ENCODE data around the gene CCDC183. TPM values are rescaled to one million over a fixed set of nuclear protein-coding genes. Genes with fewer than 3 reads are reported as not detected.
"Not testable (repeated sequence)": the region's sequence is repeated elsewhere in the genome, so short reads cannot be mapped to it uniquely, and the experiment has no call there.

CCDC183 gene
- total RNA-seq, 1 donor from 2014 or later: 1.0 TPM

DNA sequence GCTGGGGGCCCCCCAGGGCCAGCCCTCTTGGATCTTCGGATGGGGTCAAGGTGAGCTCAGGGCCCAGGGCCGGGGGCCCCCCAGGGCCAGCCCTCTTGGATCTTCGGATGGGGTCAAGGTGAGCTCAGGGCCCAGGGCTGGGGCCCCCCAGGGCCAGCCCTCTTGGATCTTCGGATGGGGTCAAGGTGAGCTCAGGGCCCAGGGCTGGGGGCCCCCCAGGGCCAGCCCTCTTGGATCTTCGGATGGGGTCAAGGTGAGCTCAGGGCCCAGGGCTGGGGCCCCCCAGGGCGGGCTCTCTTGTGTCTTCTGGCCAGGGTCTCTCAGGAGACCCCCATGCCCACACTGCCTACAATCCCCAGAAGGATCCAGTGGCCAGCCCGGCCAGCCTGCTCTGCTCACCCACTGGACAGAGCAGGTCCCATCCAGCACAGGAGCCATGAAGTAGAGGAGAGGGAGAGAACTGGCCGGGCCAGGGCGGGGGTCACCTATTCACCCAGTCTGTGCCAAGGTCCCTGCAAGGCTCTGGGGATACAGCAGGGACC, 6.9 kb downstream of the CCDC183 start:
- DNase-seq: not testable (repeated sequence)

DNA sequence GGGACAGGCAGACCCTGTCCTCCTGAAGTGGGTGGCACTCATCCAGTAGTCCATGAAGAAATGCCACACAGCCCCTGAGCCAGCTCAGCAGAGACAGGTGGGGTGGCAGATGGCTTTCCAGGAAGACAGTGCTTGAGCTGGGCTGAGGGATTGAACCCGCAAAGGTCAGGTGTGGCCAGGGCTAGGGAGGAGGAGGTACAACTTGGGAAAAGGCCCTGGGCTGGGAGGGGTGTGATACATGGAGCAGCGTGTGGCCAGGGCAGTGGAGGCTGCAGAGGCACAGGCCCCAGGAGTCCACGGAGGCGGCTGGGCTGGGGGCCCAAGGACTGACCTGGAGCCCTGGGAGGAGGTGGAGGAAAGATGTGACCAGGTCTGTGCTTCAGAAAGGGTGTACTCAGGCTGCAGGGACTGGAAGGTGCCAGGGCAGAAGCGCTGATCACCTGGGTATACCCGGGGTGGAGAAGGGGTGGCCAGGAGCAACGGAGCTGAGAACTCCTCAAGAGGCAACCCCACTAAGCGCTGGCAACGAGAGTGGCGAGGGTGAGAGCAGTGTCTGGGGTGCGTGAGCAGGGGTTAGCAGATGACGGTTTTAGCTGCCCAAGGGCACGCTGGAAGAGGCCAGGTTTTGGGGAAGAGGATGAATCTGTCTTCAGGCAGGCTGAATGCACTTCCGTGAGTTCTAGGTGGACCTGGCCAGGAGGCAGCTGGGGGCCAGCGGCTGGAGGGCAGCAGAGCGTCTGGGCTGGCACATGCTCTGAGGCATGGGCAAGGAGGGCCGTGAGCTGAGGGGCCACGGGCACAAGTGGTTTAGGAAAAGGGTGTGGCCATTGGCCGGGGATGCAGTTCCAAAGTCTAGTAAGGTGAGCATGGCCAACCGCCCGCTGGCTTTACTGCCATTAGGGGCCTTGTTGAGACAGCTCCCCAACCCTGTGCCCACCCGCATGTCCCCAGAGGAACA, 7.7 kb downstream of the CCDC183 start:
- DNase-seq: no peak

DNA sequence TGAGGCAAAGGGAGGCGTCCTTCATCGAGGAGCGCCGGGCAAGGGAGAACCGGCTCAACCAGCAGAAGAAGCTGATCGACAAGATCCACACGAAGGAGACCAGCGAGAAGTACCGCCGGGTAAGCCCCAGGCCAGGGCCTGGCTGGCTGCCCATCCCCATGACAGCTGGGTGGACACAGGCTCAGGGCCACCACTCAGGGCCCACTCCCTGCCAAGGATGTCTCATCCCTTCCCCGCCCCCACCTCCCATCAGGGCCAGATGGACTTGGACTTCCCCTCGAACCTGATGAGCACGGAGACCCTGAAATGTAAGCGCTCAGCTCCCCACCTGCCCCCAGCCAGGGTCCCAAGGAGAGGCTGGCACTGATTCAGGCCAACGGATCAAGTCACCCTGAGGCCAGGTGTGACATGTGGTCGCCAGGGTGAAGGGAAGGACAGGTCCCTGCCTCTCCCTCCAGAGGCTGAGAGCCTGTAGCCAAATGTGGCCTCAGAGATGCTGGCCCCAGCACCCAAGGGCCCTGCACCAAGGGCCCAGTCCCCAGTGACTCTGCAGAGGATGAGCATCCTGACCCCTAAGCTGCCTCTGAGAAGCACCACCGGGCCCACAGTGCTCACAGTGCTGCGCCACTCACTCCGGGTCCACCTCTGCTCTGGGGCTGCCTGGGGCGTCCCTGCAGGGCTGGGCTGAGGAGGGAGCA, 8.5 kb downstream of the CCDC183 start:
- no peak for DNase-seq

DNA sequence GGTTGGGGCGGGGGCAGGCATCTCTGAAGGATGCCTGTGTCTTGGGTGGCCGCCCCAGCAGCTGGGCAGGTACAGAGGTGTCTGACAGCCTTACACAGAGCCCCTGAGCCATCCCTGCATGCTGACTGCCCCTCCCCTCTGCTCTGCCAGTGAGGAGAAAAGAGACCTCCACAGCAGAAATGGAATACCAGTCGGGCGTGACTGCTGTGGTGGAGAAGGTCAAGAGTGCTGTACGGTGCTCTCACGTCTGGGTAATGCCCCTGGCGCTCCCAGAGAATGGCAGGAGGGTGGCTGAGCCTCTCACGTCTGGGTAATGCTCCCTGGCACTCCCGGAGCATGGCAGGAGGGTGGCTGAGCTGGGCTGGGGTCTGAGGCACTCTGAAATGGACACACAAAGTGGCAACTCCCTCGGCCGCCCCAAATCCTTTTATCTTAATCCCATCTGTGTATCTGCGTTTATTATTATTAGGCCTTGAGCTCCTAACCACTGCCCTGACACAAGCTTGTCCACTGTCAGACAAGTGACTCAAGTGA, 9.1 kb downstream of the CCDC183 start:
- DNase-seq: no peak

DNA sequence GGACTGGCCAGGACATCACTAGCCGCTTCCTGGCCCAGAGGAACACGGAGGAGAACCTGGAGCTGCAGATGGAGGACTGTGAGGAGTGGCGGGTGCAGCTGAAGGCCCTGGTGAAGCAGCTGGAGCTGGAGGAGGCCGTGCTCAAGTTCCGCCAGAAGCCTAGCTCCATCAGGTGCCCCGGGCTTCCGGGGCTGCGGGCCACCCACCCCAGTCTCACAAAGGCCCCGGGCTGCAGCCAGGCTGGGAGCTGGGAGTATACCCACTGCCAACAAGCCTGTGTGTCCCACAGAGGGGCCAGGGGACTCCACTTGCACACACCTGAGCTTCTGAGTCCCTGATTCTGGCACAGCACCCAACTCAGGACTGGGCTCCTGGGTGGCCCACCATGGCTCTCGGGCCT, 9.9 kb downstream of the CCDC183 start:
- no peak for DNase-seq

DNA sequence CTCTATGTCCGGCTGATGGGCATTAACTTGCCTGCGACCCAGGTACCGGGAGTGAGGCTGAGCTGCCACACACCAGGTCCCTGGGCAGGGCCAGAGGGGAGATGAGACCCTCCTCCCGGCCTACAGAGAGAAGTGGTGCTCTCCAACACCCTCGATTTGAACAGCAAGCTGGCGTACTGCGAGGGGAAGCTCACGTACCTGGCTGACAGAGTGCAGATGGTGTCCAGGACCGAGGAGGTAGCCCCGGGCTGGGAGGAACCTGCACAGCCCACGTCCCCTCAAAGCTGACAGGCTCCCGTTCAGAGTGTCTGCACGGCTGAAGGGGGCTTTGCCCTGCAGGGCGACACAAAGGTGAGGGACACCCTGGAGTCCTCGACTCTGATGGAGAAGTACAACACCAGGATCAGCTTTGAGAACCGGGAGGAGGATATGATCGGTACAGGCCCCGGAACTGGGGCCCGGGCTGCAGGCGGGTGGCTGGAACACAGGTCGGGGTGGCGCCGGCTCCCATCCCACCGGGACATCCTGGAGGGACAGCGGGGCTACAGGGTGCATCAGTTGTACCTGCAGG, 10.6 kb downstream of the CCDC183 start:
- DNase-seq: no peak

DNA sequence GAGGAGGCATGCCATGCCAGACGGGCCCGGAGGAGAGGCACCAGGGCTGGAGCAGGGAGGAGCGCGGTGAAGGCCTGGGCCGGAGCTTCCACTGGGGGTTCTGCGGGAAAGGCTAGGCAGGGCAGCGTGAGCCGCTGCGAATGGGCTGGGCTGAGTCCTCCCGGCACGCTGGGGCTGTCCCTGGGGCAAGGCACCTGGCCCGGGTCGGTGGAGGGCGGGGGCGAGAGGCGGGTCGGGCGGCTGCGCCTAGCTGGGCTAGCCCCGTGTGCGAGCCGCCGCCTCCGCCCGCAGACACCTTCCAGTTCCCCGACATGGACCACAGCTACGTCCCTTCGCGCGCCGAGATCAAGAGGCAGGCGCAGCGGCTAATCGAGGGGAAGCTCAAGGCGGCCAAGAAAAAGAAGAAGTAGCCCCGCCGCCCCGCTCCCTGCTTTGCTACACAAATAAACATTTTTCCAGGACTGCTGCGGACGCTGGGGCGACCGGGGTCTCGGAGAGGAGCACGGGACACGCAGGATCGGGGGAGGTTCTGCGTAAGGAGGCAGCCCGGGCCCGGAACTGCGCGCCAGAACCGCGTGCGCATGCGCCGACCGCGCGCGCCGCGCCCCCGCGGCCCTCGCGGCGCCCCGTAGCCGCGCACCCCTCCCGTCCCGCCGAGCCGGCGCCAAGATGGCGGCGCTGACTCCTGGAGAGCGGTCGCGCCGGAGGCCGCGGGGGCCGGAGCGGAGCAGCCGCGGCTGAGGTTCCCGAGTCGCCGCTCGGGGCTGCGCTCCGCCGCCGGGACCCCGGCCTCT, 11.3 kb downstream of the CCDC183 start, which contains the start of gene RABL6:
Gene RABL6, plus strand, starts transcription at position 668 of the 794 bp plus-strand sequence. CDS start 249 bp downstream, outside the sequence.
- DNase-seq: peak; percentile 82

DNA sequence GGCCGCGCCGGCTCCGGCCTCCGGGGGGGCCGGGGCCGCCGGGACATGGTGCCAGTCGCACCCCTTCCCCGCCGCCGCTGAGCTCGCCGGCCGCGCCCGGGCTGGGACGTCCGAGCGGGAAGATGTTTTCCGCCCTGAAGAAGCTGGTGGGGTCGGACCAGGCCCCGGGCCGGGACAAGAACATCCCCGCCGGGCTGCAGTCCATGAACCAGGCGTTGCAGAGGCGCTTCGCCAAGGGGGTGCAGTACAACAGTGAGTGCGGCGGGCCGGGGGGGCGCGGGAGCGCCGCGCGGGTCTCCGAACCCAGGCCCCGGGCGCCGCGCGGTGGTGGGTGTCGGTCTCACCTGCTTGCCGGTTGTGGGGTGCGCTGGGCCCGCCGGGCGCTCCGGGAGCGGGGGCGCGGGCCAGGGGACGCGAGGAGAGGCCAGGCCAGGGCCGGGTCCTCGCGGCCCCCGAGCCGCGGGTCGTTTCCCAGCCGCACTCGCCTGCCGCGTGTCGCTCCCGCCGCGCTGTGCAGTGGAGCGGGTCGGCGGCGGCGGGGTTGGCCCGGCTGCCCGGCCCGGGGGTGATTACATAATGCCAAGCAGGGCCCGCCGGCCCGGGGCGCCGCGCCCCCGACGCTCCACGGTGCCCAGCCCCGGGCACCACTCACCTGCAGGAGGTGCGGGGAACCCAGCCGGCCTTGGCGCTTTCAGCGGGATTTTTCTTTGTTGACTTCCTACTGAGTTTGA, 12.1 kb downstream of the CCDC183 start:
- peak; percentile 35 for DNase-seq

DNA sequence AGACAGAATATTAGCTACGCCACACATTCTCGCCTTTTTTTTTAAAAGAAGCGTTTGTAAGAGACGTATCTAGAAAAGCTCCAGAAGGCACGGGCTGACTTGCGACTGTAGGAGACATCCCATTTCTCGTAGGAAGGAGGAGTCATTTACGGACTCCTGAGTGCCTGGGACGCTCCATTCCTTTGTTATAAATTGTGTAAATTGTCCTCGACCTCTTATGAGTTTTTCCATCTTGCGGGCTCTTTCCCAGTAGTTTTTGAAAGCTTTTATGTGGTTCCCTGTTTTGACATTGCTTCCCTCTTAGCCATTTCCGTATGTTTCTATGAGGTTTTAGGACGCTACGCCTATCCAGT, 12.6 kb downstream of the CCDC183 start:
- peak; percentile 49 for DNase-seq

DNA sequence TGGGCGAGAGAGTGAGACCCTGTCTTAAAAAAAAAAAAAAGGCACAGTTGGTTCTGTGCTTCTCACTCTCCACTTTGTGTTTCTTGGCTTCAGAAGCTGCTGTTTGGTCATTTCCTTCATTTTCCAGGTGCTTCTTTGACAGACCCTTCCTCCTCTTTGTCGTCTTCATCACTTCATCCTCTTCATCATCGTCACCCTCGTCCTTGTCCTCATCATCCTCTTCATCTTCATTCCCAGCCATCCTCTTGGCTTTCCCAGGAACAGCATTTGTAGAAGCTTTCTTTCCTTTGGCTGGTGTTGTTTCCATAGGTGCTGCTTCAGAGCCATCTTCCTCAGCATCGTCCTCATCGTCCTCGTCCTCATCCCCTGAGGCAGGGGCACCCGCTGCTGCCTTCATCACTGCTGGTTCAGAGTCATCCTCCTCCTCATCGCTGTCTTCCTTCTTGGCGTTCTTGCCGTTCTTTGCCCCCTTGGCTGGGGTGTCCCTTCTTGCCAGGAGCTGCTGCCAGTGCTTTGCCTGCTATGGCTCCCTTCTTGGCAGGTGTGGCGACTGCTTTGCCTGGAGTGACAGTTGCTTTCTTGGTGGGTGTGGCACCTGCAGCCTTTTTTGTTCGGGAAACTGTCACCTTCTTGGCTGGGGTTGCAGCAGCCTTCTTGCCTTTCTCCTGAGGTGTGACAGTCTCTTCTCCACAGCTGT, 18.7 kb downstream of the CCDC183 start:
- no peak for DNase-seq

DNA sequence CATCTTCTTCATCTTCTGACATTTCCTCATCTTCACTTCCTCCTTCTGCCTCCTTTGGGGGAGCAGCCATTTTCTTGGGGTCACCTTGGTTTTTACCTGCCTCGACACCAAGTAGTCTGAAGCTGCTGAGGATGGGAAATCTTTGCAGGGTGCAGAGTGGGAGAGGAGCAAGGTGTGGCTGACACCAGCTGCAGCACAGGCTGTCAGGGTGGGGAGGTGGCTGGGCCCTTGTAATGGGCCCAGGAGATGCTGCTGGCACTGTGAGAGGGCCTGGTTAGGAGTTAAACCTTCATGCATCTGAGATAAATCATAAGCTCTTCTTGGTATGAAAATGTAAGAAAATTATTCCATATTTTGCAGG, 19.3 kb downstream of the CCDC183 start:
- DNase-seq: no peak

DNA sequence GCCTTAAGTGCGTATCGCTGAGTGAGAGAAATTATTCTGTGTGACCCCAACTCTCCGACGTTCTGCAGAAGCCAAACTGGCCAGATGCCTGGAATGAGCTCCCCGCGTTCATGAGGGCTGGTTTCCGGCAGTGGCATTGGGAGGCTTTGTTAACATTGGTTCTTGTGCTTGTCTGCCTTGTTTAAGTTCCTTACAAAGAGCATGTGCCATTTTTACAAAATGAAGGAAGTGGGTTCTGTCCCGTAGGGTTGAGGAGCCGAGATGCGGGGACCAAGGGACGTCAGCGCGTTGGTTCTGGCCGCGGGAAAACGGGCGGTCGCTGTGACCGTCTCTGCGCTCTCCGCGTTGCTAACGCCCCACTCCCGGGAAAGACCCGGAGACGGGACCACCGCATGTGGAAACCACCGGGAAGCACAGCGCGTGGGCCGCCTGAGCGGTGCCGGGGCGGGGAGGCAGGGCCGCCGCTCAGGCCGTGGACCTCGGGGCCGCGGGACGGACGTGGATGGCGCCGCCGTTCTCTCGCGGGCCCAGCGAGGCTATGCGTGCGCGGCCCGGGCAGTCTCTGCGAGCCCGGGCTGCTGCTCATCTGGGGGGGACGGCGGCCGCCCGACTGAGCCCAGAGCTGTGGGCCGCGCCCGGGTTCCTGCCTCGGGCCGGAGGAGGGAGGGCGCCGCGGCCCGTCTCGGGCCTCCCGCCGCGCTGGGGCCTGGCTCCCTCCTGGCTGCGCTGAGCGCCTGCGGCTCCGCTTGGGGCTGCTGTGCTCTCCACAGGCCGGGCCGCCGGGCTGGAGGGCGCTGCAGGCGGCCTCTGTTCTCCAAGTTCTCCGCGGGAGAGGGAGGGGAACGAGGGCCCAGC, 25.1 kb downstream of the CCDC183 start:
- peak; percentile 24 for DNase-seq

DNA sequence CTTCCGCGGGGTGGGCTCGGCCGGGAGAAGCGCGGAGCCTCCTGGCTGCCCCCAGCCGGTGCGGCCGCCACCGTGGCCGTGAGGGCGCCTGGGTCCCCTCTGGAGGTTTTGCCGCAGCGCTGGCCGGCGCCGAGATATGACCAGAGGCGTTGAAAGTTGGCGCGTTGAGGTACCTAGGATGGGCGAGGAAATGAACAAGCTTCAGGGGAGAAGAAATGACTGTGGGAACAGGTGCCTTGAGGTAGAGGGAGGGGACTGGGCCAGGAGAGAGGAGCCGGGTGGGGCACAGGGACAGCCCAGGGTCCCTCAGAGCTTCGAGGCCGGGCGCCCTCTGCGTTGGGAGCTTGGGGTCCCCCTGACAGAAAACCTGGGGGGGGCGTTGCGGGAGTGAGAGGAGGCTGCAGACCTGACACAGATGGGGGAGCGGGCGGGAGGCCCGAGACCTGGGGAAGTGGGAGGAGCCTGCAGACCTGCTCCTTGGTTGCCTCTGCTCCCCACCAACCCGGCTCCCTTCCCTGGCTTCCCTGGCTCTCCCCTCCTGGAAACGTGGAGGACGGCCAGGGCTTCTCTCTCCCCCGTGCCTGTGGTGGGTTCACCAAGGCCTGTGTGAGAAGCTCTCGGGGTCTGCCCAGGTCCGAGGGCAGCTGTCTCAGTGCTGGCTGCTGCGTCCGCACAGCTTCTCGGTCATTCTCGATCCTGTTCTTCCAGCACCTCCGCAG, 25.8 kb downstream of the CCDC183 start:
- DNase-seq: no peak

DNA sequence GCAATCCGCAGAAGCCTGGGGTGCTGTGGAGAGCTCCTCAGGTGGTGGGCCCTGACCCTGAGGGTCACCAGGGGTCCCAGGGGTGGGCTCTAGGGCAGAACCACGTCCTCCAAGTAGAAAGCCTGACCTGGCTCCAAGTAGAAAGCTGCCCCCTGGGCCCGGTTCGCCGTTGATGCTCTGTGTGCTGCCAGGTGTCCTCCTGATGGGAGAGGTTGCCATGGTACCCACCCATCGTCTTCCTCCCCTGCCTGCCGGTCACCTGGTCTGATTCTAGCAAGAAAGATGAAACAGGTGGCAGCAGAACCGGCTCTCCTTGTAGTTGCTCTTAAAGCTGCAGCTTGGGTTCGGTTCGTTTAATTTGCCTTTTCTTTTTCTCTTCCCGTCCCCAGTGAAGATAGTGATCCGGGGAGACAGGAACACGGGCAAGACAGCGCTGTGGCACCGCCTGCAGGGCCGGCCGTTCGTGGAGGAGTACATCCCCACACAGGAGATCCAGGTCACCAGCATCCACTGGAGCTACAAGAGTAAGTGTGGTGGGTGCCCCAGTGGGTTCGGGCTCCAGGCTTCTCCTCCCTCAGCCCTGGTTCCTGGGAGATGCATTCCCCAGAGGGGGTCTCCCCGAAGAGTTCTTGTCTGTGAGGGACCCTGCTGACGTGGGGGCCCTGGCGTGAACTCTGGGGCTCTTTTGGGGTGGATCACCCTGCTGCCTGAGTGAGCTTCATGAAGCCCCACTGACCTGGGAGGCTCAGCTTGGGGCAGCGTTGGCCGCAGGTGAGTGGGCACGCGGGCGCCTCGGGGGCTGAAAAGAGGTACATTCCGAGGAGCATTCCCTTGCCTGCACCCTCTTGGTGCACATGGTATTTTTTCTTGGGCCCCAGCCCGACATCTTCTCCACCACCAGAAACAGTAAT, 27.3 kb downstream of the CCDC183 start:
- no peak for DNase-seq

DNA sequence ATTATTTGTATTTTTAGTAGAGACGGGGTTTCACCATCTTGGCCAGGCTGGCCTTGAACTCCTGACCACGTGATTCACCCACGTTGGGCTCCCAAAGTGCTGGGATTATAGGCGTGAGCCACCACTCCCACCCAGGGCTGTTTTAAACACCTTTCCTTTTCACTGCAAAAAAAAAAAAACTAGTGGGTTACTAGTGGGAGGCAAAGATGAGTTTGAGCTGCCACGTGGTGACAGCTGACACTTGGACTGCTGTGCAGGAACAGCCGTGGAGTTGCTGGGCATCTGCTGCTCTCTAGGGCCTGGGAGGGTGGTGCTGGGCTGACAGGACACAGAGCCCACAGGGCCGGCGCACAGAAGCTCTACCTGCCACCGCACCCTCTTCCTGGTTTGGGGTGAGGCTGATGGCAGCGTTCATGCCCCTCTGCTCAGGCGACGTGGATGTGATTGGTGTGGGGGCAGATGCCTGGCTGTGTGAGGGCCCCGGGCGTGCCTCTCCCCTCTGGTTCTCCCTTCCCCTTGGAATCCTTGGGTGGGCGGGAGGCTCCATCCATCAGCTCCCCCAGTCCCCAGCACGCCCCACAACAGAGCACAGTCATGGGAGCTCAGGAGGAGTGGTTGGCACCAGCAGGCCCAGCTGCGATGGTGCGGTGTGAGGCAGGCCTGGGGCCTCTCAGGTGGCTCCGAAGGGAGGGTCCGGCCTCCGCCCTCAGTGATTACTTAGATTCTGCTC, 28.5 kb downstream of the CCDC183 start:
- DNase-seq: no peak

DNA sequence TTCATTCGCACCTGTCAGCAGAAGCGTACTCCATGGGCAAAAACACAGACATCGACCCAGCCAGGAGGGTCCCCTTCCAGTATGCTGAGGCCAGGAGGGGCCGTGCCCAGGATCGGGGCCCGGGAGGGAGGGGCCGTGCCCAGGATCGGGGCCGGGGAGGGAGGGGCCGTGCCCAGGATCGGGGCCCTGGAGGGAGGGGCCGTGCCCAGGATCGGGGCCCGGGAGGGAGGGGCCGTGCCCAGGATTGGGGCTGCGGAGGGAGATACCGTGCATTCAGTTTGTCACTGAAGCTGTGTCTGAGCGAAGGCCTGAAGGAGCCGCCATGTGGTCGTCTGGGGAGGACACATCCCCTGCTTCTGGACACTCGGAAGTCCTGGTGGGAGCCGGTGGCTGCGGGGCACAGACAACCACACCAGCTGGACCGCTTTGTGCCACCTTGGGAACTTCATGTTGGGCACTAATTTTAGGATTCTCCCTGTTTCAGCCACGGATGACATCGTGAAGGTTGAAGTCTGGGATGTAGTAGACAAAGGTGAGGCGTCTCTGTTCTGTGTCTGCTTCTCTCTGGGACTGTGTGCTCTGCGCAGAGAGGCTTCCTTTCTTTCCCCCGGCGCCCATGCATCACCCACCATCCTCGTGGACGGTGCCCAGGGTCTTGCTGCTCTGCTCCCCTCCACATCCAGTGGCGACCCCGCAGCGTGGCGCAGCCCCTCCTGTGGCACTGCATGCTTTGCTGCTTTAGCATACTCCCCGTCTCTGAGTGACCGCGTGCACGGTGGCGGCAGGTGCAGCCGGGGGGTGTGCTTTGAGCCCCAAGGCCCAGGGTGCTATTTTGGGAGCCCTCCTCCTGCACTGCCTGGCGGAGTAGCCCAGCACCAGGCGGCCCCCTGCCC, 29.4 kb downstream of the CCDC183 start:
- no peak for DNase-seq

Measured in dermis blood vessel endothelial cell (primary cell).